B cell (primary cell): ENCODE results near the gene PHLDB3. TPM values are rescaled to one million over a fixed set of nuclear protein-coding genes. Genes with fewer than 3 reads are reported as not detected.

Experiments
- ATAC-seq: fragments of 200-7000 bp; cut with Tn5 transposase; one replicate; pipeline ENCODE4 v1.10.0; 2021; ENCODE audit warnings: low read depth, mild to moderate bottlenecking, moderate number of reproducible peaks, moderate library complexity
- CTCF ChIA-PET: fragments of 350-600 bp; sonication (Branson Sonifier 250); formaldehyde crosslinking; loops from one replicate; lab custom pipeline; 2021; ENCODE audit warnings: antibody characterized with exemption, inconsistent platforms; lab: Charles Lee
- POLR2A ChIA-PET: fragments of 350-600 bp; sonication (Branson Sonifier 250); formaldehyde crosslinking; loops from one replicate; lab custom pipeline; 2021; ENCODE audit warnings: antibody characterized with exemption; lab: Charles Lee
- DNase-seq: peaks from one replicate; pipeline ENCODE4 v3.0.0; 2013
- H2AFZ ChIP-seq: 2 replicates; pipeline ENCODE4 v1.6.1; 2012; ENCODE audit warnings: mild to moderate bottlenecking, low read depth, low read length; ENCODE audit not compliant: insufficient read depth, poor library complexity, severe bottlenecking
- H3K27ac ChIP-seq, 2 donors: 1 replicate in 1 of 2; 2 replicates in 1 of 2; pipeline ENCODE4 v1.5.1; 2012 to 2013; ENCODE audit warnings: low read length in 2 of 2, mild to moderate bottlenecking in 2 of 2, moderate library complexity in 1 of 2
- H3K27me3 ChIP-seq, 4 experiments: fragments of 200-600 bp in 1 of 4; sonication (generic) in 1 of 4; replicated peaks in 1 of 4; 1 replicate in 2 of 4; 2 replicates in 2 of 4; pipeline versions ENCODE4 v1.6.1 to v1.7.0; 2013 to 2016; ENCODE audit warnings: low read length in 3 of 4, mild to moderate bottlenecking in 2 of 4, mixed read lengths in 1 of 4, moderate library complexity in 1 of 4; ENCODE audit not compliant: insufficient read depth in 4 of 4, control insufficient read depth in 3 of 4; ENCODE audit errors: control extremely low read depth in 1 of 4
- H3K36me3 ChIP-seq, 2 experiments: replicated peaks in 1 of 2; 1 replicate in 1 of 2; 2 replicates in 1 of 2; pipeline versions ENCODE4 v1.6.1 to v1.7.1; 2013; ENCODE audit warnings: low read length in 1 of 2; ENCODE audit not compliant: insufficient read depth in 2 of 2, control insufficient read depth in 1 of 2; ENCODE audit errors: control extremely low read depth in 1 of 2, extremely low read depth in 1 of 2
- H3K4me1 ChIP-seq, 2 donors: fragments of 200-600 bp in 1 of 2; sonication (generic) in 1 of 2; 1 replicate in 1 of 2; 2 replicates in 1 of 2; pipeline versions ENCODE4 v1.5.1 to v1.6.1; 2013 to 2017; ENCODE audit warnings: low read length in 2 of 2; ENCODE audit not compliant: control insufficient read depth in 2 of 2, insufficient read depth in 2 of 2
- H3K4me2 ChIP-seq: replicated peaks from 2 replicates; pipeline ENCODE3; 2012; ENCODE audit warnings: mild to moderate bottlenecking, low read depth, low read length; ENCODE audit not compliant: poor library complexity, severe bottlenecking
- H3K4me3 ChIP-seq, 5 experiments: fragments of 200-600 bp in 1 of 5; sonication (generic) in 1 of 5; 1 replicate in 3 of 5; 2 replicates in 2 of 5; pipeline versions ENCODE4 v1.5.1 to v1.7.0; 2011 to 2016; ENCODE audit warnings: low read length in 4 of 5, mild to moderate bottlenecking in 4 of 5, low read depth in 2 of 5, control low read depth in 1 of 5, moderate library complexity in 1 of 5; ENCODE audit not compliant: insufficient read depth in 1 of 5; ENCODE audit errors: control extremely low read depth in 1 of 5, extremely low read depth in 1 of 5
- H3K79me2 ChIP-seq: fragments of 200-600 bp; sonication (generic); one replicate; pipeline ENCODE4 v1.6.0; 2016; ENCODE audit warnings: low read length; ENCODE audit not compliant: control insufficient read depth, insufficient read depth
- H3K9ac ChIP-seq: fragments of 200-600 bp; sonication (generic); 2 replicates; pipeline ENCODE4 v1.6.1; 2017; ENCODE audit warnings: mild to moderate bottlenecking, low read length, moderate library complexity
- H3K9me3 ChIP-seq, 3 donors: one replicate each; pipeline versions ENCODE4 v1.6.1 to v1.7.1; 2013; ENCODE audit warnings: low read length in 2 of 3; ENCODE audit not compliant: control insufficient read depth in 2 of 3, insufficient read depth in 1 of 3; ENCODE audit errors: control extremely low read depth in 1 of 3
- H4K20me1 ChIP-seq: 2 replicates; pipeline ENCODE4 v1.6.0; 2012; ENCODE audit warnings: mild to moderate bottlenecking, low read length; ENCODE audit not compliant: insufficient read depth, control insufficient read depth, poor library complexity, severe bottlenecking
- H3K27ac Mint-ChIP-seq: one replicate; pipeline ENCODE4 v1.8.0; 2021; ENCODE audit warnings: mixed read lengths
- H3K27me3 Mint-ChIP-seq: one replicate; pipeline ENCODE4 v1.8.0; 2021; ENCODE audit warnings: mixed read lengths
- H3K4me1 Mint-ChIP-seq: one replicate; pipeline ENCODE4 v1.8.0; 2021; ENCODE audit warnings: mixed read lengths
- H3K4me3 Mint-ChIP-seq: one replicate; pipeline ENCODE4 v1.8.0; 2021; ENCODE audit warnings: mixed read lengths
- H3K9me3 Mint-ChIP-seq: one replicate; pipeline ENCODE4 v1.8.0; 2022; ENCODE audit warnings: mixed read lengths; ENCODE audit not compliant: insufficient read depth
- EZH2 ChIP-seq: IDR thresholded peaks from 2 replicates; pipeline ENCODE4 v1.6.1; 2012; ENCODE audit warnings: borderline replicate concordance, low read depth, mild to moderate bottlenecking, moderate library complexity, low read length; ENCODE audit not compliant: insufficient read depth, poor library complexity, severe bottlenecking
- WGBS: methylation state at CpG from one replicate; pipeline ENCODE4 v1.1.5; 2013; ENCODE audit warnings: missing lambda C conversion rate; ENCODE audit not compliant: insufficient coverage; 5-methylcytosine and 5-hydroxymethylcytosine counted together
- intact Hi-C: fragments of 100-400 bp; cut with micrococcal nuclease; formaldehyde crosslinking; loops from one replicate; pipeline ENCODE4 v1.10.0; 2022
- polyA plus RNA-seq: library from polyadenylated mRNA; depleted of rRNA; stranded (reverse); fragments of >200 nt; gene quantifications from 2 replicates; pipeline ENCODE4 v1.2.3, GENCODE V29; 2012
- total RNA-seq, 2 donors: library from RNA; stranded (reverse); fragments of 120-200 nt in 1 of 2; gene quantifications; 1 replicate in 1 of 2; 2 replicates in 1 of 2; pipeline versions ENCODE4 v1.2.3 to v1.2.4, GENCODE V29; 2013 to 2022
- TF ChIP-seq, protein P1 (sequence below): fragments of 200-600 bp; IDR thresholded peaks from one replicate; pipeline ENCODE4 v1.8.0; 2022; ENCODE audit warnings: antibody characterized with exemption, mild to moderate bottlenecking

Gene PHLDB3
- total and polyA plus RNA-seq, 2 donors (not counting 1 experiment from before 2014, with no cell fraction given), result 10.2 to 30.7 TPM

DNA sequence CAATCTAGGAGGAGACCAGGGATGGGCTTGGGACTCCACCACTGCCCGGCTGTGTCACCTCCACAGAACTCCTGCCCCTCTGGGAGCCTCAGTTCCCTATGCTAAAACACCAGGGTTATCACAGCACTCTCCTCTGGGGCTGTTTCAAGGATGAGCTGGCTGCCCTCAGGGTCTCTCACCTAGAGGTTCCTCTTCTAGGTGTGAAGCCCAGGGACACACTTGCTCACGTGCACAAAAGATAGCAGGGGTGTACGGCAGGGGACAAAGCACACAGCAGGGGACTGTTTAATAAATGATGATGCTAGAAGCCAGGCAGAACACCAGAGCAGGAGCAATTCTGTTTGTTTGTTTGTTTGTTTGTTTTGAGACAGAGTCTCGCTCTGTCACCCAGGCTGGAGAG lies 22.4 kb downstream of the PHLDB3 start:
- H3K27ac Mint-ChIP-seq, result no peak overlapping the region
- TF ChIP-seq, protein P1, sequence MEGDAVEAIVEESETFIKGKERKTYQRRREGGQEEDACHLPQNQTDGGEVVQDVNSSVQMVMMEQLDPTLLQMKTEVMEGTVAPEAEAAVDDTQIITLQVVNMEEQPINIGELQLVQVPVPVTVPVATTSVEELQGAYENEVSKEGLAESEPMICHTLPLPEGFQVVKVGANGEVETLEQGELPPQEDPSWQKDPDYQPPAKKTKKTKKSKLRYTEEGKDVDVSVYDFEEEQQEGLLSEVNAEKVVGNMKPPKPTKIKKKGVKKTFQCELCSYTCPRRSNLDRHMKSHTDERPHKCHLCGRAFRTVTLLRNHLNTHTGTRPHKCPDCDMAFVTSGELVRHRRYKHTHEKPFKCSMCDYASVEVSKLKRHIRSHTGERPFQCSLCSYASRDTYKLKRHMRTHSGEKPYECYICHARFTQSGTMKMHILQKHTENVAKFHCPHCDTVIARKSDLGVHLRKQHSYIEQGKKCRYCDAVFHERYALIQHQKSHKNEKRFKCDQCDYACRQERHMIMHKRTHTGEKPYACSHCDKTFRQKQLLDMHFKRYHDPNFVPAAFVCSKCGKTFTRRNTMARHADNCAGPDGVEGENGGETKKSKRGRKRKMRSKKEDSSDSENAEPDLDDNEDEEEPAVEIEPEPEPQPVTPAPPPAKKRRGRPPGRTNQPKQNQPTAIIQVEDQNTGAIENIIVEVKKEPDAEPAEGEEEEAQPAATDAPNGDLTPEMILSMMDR, result no peak
- no peak for TF ChIP-seq EZH2
- H3K9ac ChIP-seq, result no peak overlapping the region
- WGBS, result 91% methylated on average over 4 of the region's 4 CpGs
- POLR2A ChIA-PET, result no interaction called here
- intact Hi-C loops, result no loop called here
- no peaks in the 10 kb centered on the region for H4K20me1 ChIP-seq
- H3K4me3 ChIP-seq, result no peak overlapping the region
- no peak for DNase-seq
- no peaks in the 10 kb centered on the region for H3K9me3 Mint-ChIP-seq
- H3K27ac ChIP-seq, result no peak overlapping the region
- ATAC-seq, result no peak
- no peaks in the 10 kb centered on the region for H3K27me3 Mint-ChIP-seq
- no peak overlapping the region for H3K4me2 ChIP-seq
- peaks cover 0 to 8% of the 10 kb centered on the region in 2 experiments for H3K36me3 ChIP-seq
- H3K4me1 Mint-ChIP-seq, result peaks cover 9% of the 10 kb centered on the region
- no peak overlapping the region for H3K4me3 Mint-ChIP-seq
- no peaks in the 10 kb centered on the region for H3K9me3 ChIP-seq
- no peaks in the 10 kb centered on the region for H3K79me2 ChIP-seq
- H3K4me1 ChIP-seq, result peaks cover 9 to 13% of the 10 kb centered on the region in 2 donors
- no peaks in the 10 kb centered on the region for H3K27me3 ChIP-seq
- no peak overlapping the region for H2AFZ ChIP-seq
- CTCF ChIA-PET, result no interaction called here

GRCh38 chr19:43481701-43482100 lies 22.8 kb downstream of the PHLDB3 start:
- Mint-ChIP-seq H3K27ac (no peak overlapping the region), H3K9me3 (no peaks in the 10 kb centered on the region), H3K27me3 (no peaks in the 10 kb centered on the region), H3K4me3 (no peak overlapping the region), H3K4me1 (peaks cover 4% of the 10 kb centered on the region)
- peaks cover 0 to 8% of the 10 kb centered on the region in 2 experiments for H3K36me3 ChIP-seq
- H3K4me1 ChIP-seq, result peaks cover 4 to 8% of the 10 kb centered on the region in 2 donors
- ChIA-PET POLR2A (no interaction called here), CTCF (no interaction called here)
- no peak overlapping the region for H2AFZ ChIP-seq
- H3K4me3 ChIP-seq, result no peak overlapping the region
- no peaks in the 10 kb centered on the region for H4K20me1 ChIP-seq
- H3K79me2 ChIP-seq, result no peaks in the 10 kb centered on the region
- WGBS, result 100% methylated on average over 3 of the region's 6 CpGs
- no peak overlapping the region for H3K27ac ChIP-seq
- no peak overlapping the region for H3K4me2 ChIP-seq
- H3K27me3 ChIP-seq, result no peaks in the 10 kb centered on the region
- DNase-seq, result no peak
- no peaks in the 10 kb centered on the region for H3K9me3 ChIP-seq
- intact Hi-C loops, result no loop called here
- no peak overlapping the region for H3K9ac ChIP-seq
- ATAC-seq, result no peak
- no peak for TF ChIP-seq EZH2
- TF ChIP-seq, protein P1, result no peak
